ENCODE results near the gene PSEN1.

The PSEN1 gene

GRCh38 chr14:73241481-73242165 lies 105.3 kb downstream of the PSEN1 start:
- no peak for DNase-seq

- no peak for DNase-seq
These were observed 106.1 kb downstream of the PSEN1 start for GRCh38 chr14:73242357-73242901.

- DNase-seq, result no peak
These were observed 107.0 kb downstream of the PSEN1 start for GRCh38 chr14:73243341-73243740.

GRCh38 chr14:73243748-73244147 lies 107.4 kb downstream of the PSEN1 start:
- DNase-seq, result no peak

- DNase-seq, result no peak
These were observed 108.4 kb downstream of the PSEN1 start for GRCh38 chr14:73244541-73245290.

GRCh38 chr14:73245480-73246325 lies 109.4 kb downstream of the PSEN1 start:
- peak; percentile 21 for DNase-seq

- no peak for DNase-seq
These were observed 110.3 kb downstream of the PSEN1 start for GRCh38 chr14:73246387-73247150.

- DNase-seq, result no peak
These were observed 112.0 kb downstream of the PSEN1 start for GRCh38 chr14:73248108-73248868.

- DNase-seq, result no peak
These were observed 112.8 kb downstream of the PSEN1 start for GRCh38 chr14:73249108-73249507.

GRCh38 chr14:73249564-73250316 lies 113.4 kb downstream of the PSEN1 start:
- DNase-seq, result no peak

- DNase-seq, result no peak
These were observed 114.0 kb downstream of the PSEN1 start for GRCh38 chr14:73250317-73250713.

- DNase-seq, result no peak
These were observed 114.6 kb downstream of the PSEN1 start for GRCh38 chr14:73250781-73251500.

GRCh38 chr14:73251516-73252215 lies 115.4 kb downstream of the PSEN1 start:
- DNase-seq, result no peak

GRCh38 chr14:73252491-73253322 lies 116.4 kb downstream of the PSEN1 start:
- no peak for DNase-seq

- no peak for DNase-seq
These were observed 117.0 kb downstream of the PSEN1 start for GRCh38 chr14:73253323-73253610.

- no peak for DNase-seq
These were observed 117.4 kb downstream of the PSEN1 start for GRCh38 chr14:73253721-73254120.

GRCh38 chr14:73254247-73255004 lies 118.1 kb downstream of the PSEN1 start:
- DNase-seq, result no peak

- no peak for DNase-seq
These were observed 118.7 kb downstream of the PSEN1 start for GRCh38 chr14:73255005-73255400.
